Astrocyte of the spinal cord (primary cell): ENCODE measurements around the gene NDOR1.

Source experiments
- DNase-seq: peaks from one replicate; pipeline ENCODE4 v3.0.0; 2011; ENCODE audit warnings: low read depth, low spot score
- H3K4me3 ChIP-seq: 2 replicates; pipeline ENCODE4 v1.5.1; 2011; ENCODE audit warnings: low read depth, mild to moderate bottlenecking, low read length, moderate library complexity
- CTCF ChIP-seq: IDR thresholded peaks from 2 replicates; pipeline ENCODE4 v1.5.1; 2012; ENCODE audit warnings: low read depth, mild to moderate bottlenecking, low read length, inconsistent platforms
- in situ Hi-C: cut with HindIII; loops from 2 replicates; pipeline ENCODE4 v1.10.0; 2017; ENCODE audit warnings: low sequenced_read_pairs

Gene NDOR1

GRCh38 chr9:137243626-137244485, 38.4 kb downstream of the NDOR1 start:
- in situ Hi-C loops = no loop called here
- no peak overlapping the region for H3K4me3 ChIP-seq
- no peak for TF ChIP-seq CTCF
- no peak for DNase-seq

GRCh38 chr9:137244486-137245449, 39.3 kb downstream of the NDOR1 start:
- DNase-seq = no peak
- TF ChIP-seq CTCF = no peak
- in situ Hi-C loops = no loop called here
- H3K4me3 ChIP-seq = no peak overlapping the region

- no peak for TF ChIP-seq CTCF
- no peak for DNase-seq
- in situ Hi-C loops = no loop called here
- no peak overlapping the region for H3K4me3 ChIP-seq
Measured at GRCh38 chr9:137245450-137246421, 40.2 kb downstream of the NDOR1 start.

- in situ Hi-C loops = no loop called here
- no peak for TF ChIP-seq CTCF
- H3K4me3 ChIP-seq = no peak overlapping the region
- DNase-seq = no peak
Measured at GRCh38 chr9:137247135-137247915, 41.8 kb downstream of the NDOR1 start.

GRCh38 chr9:137247916-137248175, 42.3 kb downstream of the NDOR1 start:
- in situ Hi-C loops = no loop called here

More at GRCh38 chr9:137247916-137248175, 42.3 kb downstream of the NDOR1 start:
- DNase-seq = no peak
- no peak for TF ChIP-seq CTCF
- H3K4me3 ChIP-seq = no peak overlapping the region
